WTC11 (cell line): ENCODE results near the gene SGSH. TPM values are rescaled to one million over a fixed set of nuclear protein-coding genes. Genes with fewer than 3 reads are reported as not detected.

Source experiments
- ATAC-seq: fragments of 200-7000 bp; cut with Tn5 transposase; 2 replicates; pipeline ENCODE4 v1.10.0; 2021; ENCODE audit warnings: mild to moderate bottlenecking, moderate library complexity
- CTCF ChIA-PET: fragments of 300-600 bp; sonication (Branson Sonifier 250); formaldehyde crosslinking; loops from one replicate; lab custom pipeline; 2021; ENCODE audit warnings: antibody characterized with exemption; lab: Charles Lee
- POLR2A ChIA-PET: fragments of 350-600 bp; sonication (Branson Sonifier 250); formaldehyde crosslinking; loops from one replicate; lab custom pipeline; 2021; ENCODE audit warnings: antibody characterized with exemption; lab: Charles Lee
- DNase-seq: peaks from one replicate; pipeline ENCODE4 v3.0.0; 2021; ENCODE audit warnings: low spot score
- H3K27ac Mint-ChIP-seq: 2 replicates; pipeline ENCODE4 v1.8.0; 2021; ENCODE audit warnings: mixed read lengths
- H3K27me3 Mint-ChIP-seq: 2 replicates; pipeline ENCODE4 v1.8.0; 2021; ENCODE audit warnings: low read depth, mild to moderate bottlenecking, moderate library complexity, mixed read lengths
- H3K36me3 Mint-ChIP-seq: 2 replicates; pipeline ENCODE4 v1.8.0; 2021; ENCODE audit warnings: mixed read lengths
- H3K4me1 Mint-ChIP-seq: 2 replicates; pipeline ENCODE4 v1.8.0; 2022; ENCODE audit warnings: mixed read lengths
- H3K4me3 Mint-ChIP-seq: 2 replicates; pipeline ENCODE4 v1.8.0; 2021; ENCODE audit warnings: mild to moderate bottlenecking, moderate library complexity, mixed read lengths
- H3K9me3 Mint-ChIP-seq: 2 replicates; pipeline ENCODE4 v1.8.0; 2021; ENCODE audit warnings: mixed read lengths
- AR ChIP-seq: fragments of 250-450 bp; sonication (Bioruptor Pico); IDR thresholded peaks from 2 replicates; pipeline ENCODE4 v1.9.0; 2021; ENCODE audit warnings: mild to moderate bottlenecking
- ATF1 ChIP-seq: sonication (generic); formaldehyde crosslinking; IDR thresholded peaks from 2 replicates; pipeline ENCODE4 v1.8.1; 2023; ENCODE audit warnings: mild to moderate bottlenecking, moderate library complexity, missing genetic modification reagents
- ESRRA ChIP-seq: sonication (generic); formaldehyde crosslinking; IDR thresholded peaks from 2 replicates; pipeline ENCODE4 v1.8.1; 2022; ENCODE audit warnings: mild to moderate bottlenecking, missing genetic modification reagents, borderline replicate concordance
- FOXJ3 ChIP-seq: sonication (generic); formaldehyde crosslinking; IDR thresholded peaks from 2 replicates; pipeline ENCODE4 v1.9.0; 2021; ENCODE audit warnings: missing genetic modification reagents, mild to moderate bottlenecking, borderline replicate concordance
- FOXK1 ChIP-seq: sonication (generic); formaldehyde crosslinking; IDR thresholded peaks from 2 replicates; pipeline ENCODE4 v1.8.0; 2022; ENCODE audit warnings: mild to moderate bottlenecking, moderate library complexity, missing genetic modification reagents
- KAT7 ChIP-seq: sonication (generic); formaldehyde crosslinking; IDR thresholded peaks from 2 replicates; pipeline ENCODE4 v1.8.1; 2023; ENCODE audit warnings: missing genetic modification reagents, mild to moderate bottlenecking, borderline replicate concordance
- MLX ChIP-seq: sonication (generic); formaldehyde crosslinking; IDR thresholded peaks from 2 replicates; pipeline ENCODE4 v1.8.1; 2023; ENCODE audit warnings: mild to moderate bottlenecking, missing genetic modification reagents, moderate library complexity
- NR3C1 ChIP-seq: sonication (generic); formaldehyde crosslinking; conservative IDR thresholded peaks from 2 replicates; pipeline ENCODE4 v1.8.1; 2023; ENCODE audit warnings: low read depth, mild to moderate bottlenecking, missing genetic modification reagents
- TEAD4 ChIP-seq: sonication (generic); formaldehyde crosslinking; IDR thresholded peaks from 2 replicates; pipeline ENCODE4 v1.8.0; 2022; ENCODE audit warnings: mild to moderate bottlenecking, missing genetic modification reagents
- ZNF263 ChIP-seq: sonication (generic); formaldehyde crosslinking; IDR thresholded peaks from 2 replicates; pipeline ENCODE4 v1.8.1; 2022; ENCODE audit warnings: low read depth, mild to moderate bottlenecking, moderate library complexity, missing genetic modification reagents
- ZNF317 ChIP-seq: sonication (generic); formaldehyde crosslinking; IDR thresholded peaks from 2 replicates; pipeline ENCODE4 v1.8.1; 2023; ENCODE audit warnings: low read depth, mild to moderate bottlenecking, moderate library complexity, missing genetic modification reagents, borderline replicate concordance
- ZNF423 ChIP-seq: fragments of 250-450 bp; sonication (Bioruptor Pico); IDR thresholded peaks from 2 replicates; pipeline ENCODE4 v2.1.2; 2022; ENCODE audit warnings: mild to moderate bottlenecking, moderate library complexity
- total RNA-seq: library from RNA; stranded (reverse); gene quantifications from 3 replicates; pipeline ENCODE4 v1.2.3, GENCODE V29; 2021
- TF ChIP-seq, protein P1 (sequence below): fragments of 250-450 bp; sonication (Bioruptor Pico); conservative IDR thresholded peaks from 2 replicates; pipeline ENCODE4 v1.9.0; 2021; ENCODE audit warnings: mild to moderate bottlenecking
- TF ChIP-seq, protein P2 (sequence below): sonication (generic); formaldehyde crosslinking; IDR thresholded peaks from 2 replicates; pipeline ENCODE4 v1.8.0; 2022; ENCODE audit warnings: missing genetic modification reagents

Gene SGSH
- total RNA-seq, 1 experiment from 2014 or later = 27.7 TPM

- ATAC-seq = no peak
- H3K36me3 Mint-ChIP-seq = peaks cover 12% of the 10 kb centered on the region
- no peak overlapping the region for H3K27ac Mint-ChIP-seq
Measured at GRCh38 chr17:80205811-80206210, 14.3 kb downstream of the SGSH start.

GRCh38 chr17:80204626-80205468 lies 15.3 kb downstream of the SGSH start:
- Mint-ChIP-seq H3K27me3 (no peaks in the 10 kb centered on the region), H3K27ac (no peak overlapping the region), H3K36me3 (peaks cover 5% of the 10 kb centered on the region), H3K4me1 (no peaks in the 10 kb centered on the region), H3K4me3 (no peak overlapping the region), H3K9me3 (no peaks in the 10 kb centered on the region)
- POLR2A ChIA-PET = no interaction called here
- ATAC-seq = no peak; the same call in 1 of the 2 replicates
- DNase-seq = no peak
- TF ChIP-seq NR3C1 (CRISPR knock-in tag) (no peak), ZNF317 (CRISPR knock-in tag) (no peak), ZNF263 (CRISPR knock-in tag) (peak; percentile 83; the same call in 1 of the 2 replicates)
- TF ChIP-seq, protein P1, sequence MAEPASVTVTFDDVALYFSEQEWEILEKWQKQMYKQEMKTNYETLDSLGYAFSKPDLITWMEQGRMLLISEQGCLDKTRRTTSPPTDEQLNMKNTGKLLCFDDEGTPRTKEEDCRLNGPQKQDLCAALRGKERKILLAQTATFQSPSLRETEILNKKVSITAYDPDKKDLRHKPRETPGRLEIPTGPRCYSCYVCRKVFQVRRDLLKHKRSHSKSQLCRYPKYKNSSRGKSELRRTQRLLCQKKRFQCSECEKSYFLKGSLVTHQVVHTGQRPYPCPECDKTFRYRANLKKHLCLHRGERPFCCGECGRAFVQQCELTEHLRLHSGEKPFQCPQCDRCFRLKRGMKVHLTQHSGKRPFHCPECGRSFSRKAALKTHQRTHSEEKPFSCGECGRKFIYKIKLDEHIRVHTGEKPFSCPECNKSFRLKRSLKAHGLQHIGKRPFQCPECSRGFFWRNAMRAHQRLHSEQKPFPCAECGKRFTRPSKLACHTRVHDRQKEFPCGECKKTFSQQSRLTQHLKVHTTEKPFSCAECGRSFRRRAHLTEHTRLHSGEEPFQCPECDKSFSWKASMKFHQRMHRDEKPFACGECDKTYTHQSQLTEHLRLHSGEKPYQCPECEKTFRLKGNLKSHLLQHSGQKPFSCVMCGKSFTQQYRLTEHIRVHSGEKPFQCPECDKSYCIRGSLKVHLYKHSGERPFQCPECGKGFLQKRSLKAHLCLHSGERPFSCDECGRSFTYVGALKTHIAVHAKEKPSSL (CRISPR knock-in tag) = no peak
- CTCF ChIA-PET = interaction anchor here (1.2 to 4.3 kb wide), 4 partner anchors 8 to 156 kb away, joined by 3 to 18 read pairs (median 6); no protein-coding TSS in a partner anchor

More at GRCh38 chr17:80205811-80206210, 14.3 kb downstream of the SGSH start:
- no peaks in the 10 kb centered on the region for H3K9me3 Mint-ChIP-seq
- DNase-seq = no peak
- TF ChIP-seq FOXJ3 (CRISPR knock-in tag) (no peak), ESRRA (CRISPR knock-in tag) (no peak), MLX (CRISPR knock-in tag) (no peak)
- no peak overlapping the region for H3K4me3 Mint-ChIP-seq
- no peaks in the 10 kb centered on the region for H3K4me1 Mint-ChIP-seq
- ChIA-PET POLR2A (no interaction called here), CTCF (interaction anchor here (0.5 to 4.3 kb wide), 5 partner anchors 9 to 371 kb away, joined by 3 to 18 read pairs (median 6); partner anchors contain the start of genes SGSH and SLC26A11)
- H3K27me3 Mint-ChIP-seq = no peaks in the 10 kb centered on the region

GRCh38 chr17:80203471-80203963 lies 16.6 kb downstream of the SGSH start:
- CTCF ChIA-PET = interaction anchor here (0.5 to 2.1 kb wide), 8 partner anchors 17 to 170 kb away, joined by 3 to 10 read pairs (median 3); partner anchors contain the start of genes SGSH and SLC26A11
- H3K36me3 Mint-ChIP-seq = peaks cover 5% of the 10 kb centered on the region
- TF ChIP-seq ZNF423 (peak; percentile 65), AR (no peak), FOXK1 (no peak), KAT7 (CRISPR knock-in tag) (no peak), TEAD4 (CRISPR knock-in tag) (no peak), ATF1 (CRISPR knock-in tag) (no peak)
- TF ChIP-seq, protein P2, sequence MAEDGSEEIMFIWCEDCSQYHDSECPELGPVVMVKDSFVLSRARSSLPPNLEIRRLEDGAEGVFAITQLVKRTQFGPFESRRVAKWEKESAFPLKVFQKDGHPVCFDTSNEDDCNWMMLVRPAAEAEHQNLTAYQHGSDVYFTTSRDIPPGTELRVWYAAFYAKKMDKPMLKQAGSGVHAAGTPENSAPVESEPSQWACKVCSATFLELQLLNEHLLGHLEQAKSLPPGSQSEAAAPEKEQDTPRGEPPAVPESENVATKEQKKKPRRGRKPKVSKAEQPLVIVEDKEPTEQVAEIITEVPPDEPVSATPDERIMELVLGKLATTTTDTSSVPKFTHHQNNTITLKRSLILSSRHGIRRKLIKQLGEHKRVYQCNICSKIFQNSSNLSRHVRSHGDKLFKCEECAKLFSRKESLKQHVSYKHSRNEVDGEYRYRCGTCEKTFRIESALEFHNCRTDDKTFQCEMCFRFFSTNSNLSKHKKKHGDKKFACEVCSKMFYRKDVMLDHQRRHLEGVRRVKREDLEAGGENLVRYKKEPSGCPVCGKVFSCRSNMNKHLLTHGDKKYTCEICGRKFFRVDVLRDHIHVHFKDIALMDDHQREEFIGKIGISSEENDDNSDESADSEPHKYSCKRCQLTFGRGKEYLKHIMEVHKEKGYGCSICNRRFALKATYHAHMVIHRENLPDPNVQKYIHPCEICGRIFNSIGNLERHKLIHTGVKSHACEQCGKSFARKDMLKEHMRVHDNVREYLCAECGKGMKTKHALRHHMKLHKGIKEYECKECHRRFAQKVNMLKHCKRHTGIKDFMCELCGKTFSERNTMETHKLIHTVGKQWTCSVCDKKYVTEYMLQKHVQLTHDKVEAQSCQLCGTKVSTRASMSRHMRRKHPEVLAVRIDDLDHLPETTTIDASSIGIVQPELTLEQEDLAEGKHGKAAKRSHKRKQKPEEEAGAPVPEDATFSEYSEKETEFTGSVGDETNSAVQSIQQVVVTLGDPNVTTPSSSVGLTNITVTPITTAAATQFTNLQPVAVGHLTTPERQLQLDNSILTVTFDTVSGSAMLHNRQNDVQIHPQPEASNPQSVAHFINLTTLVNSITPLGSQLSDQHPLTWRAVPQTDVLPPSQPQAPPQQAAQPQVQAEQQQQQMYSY = peak; percentile 61
- TF ChIP-seq, all 79 proteins: peak for 2
- Mint-ChIP-seq H3K4me3 (no peak overlapping the region), H3K4me1 (no peaks in the 10 kb centered on the region), H3K9me3 (no peaks in the 10 kb centered on the region), H3K27me3 (no peaks in the 10 kb centered on the region), H3K27ac (no peak overlapping the region)
- DNase-seq (no peak), ATAC-seq (peak; percentile 33)
- POLR2A ChIA-PET = interaction anchor here (0.8 kb wide), 1 partner anchor 9 kb away, joined by 3 read pairs; no protein-coding TSS in a partner anchor
